ENCODE results near the gene ROCK2.

DNA sequence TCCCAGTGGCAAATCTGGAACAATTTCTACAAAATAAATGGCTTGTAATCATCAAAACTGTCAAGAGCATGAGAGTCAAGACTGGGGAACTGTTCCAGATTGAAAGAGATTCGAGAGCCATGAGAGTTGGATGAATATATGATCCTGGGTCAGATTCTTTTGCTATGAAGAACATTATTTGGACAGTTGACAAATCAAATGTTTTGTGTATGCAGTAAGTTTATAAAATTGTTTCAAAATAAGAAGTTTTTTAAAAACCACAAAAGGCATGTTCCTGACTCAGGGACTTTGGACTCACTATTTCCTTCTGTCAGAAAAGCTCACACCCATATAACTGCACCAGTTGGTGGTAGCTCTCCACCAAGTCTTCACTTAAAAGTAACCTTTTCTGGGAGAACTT lies 38.5 kb downstream of the ROCK2 start:
- no peak for TF ChIP-seq EZH2phosphoT487 (IDR thresholded peaks at IDR 0.05; ENCODE audit: borderline replicate concordance)
- TF ChIP-seq, protein P1, sequence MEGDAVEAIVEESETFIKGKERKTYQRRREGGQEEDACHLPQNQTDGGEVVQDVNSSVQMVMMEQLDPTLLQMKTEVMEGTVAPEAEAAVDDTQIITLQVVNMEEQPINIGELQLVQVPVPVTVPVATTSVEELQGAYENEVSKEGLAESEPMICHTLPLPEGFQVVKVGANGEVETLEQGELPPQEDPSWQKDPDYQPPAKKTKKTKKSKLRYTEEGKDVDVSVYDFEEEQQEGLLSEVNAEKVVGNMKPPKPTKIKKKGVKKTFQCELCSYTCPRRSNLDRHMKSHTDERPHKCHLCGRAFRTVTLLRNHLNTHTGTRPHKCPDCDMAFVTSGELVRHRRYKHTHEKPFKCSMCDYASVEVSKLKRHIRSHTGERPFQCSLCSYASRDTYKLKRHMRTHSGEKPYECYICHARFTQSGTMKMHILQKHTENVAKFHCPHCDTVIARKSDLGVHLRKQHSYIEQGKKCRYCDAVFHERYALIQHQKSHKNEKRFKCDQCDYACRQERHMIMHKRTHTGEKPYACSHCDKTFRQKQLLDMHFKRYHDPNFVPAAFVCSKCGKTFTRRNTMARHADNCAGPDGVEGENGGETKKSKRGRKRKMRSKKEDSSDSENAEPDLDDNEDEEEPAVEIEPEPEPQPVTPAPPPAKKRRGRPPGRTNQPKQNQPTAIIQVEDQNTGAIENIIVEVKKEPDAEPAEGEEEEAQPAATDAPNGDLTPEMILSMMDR (conservative IDR thresholded peaks at IDR 0.05; ENCODE audit: low read length), result no peak

All from Loucy (cell line).